Breast epithelium (tissue), 3 donors: ENCODE data around the gene SOX10.

Experiments used
- POLR2A ChIP-seq: fragments of 450-650 bp; IDR thresholded peaks from one replicate; pipeline ENCODE4 v1.6.1; 2016; ENCODE audit warnings: antibody characterized with exemption, mild to moderate bottlenecking, moderate library complexity
- POLR2AphosphoS5 ChIP-seq, 3 donors: sonication (generic); formaldehyde crosslinking; IDR thresholded peaks; one replicate each; pipeline ENCODE4 v1.6.1; 2017; ENCODE audit warnings: antibody characterized with exemption in 3 of 3
- TF ChIP-seq, protein P1 (sequence below), 3 donors: fragments of 450-650 bp; IDR thresholded peaks; one replicate each; pipeline ENCODE4 v1.5.1; 2016 to 2017; ENCODE audit warnings: antibody characterized with exemption in 3 of 3, mild to moderate bottlenecking in 3 of 3, moderate library complexity in 3 of 3

DNA sequence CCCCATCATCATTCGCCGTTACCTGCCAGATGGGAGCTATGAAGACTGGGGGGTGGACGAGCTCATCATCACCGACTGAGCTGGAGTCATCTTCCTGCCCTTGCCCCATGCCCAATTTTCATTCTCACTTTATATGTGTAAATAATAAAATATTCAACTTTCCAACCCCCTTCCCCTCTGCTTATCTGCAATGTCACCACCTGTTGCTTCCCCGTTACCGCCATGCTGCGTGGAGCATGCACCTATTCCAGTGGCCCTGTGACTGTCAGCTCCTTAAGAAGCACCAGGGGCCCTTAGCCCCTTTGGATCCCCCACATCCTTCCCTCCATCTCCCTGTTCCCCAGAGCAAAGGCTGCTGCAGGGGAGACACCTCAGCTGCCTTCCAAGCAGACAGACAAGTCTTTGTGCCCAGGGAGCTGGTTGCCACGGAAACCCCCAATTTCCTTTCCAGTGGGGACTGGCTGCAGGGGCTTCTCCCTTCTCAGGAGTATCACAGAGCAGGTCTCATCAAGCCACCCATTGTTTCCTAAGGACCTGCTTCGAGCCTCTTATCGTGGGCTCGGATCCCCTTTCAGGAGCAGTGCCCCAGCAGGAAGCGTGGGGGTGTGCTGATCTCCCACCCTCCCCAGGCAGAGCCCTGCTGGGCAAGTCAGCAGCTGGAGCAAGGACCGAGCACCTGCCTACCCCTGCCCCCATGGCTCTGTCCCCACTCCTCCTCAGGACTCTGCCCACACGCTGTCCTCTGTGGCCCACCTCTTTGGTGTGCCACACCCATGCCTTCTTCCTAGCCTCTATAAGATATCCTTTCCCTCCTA is 16.5 kb downstream of the SOX10 start:
- TF ChIP-seq POLR2A = no peak
- TF ChIP-seq POLR2AphosphoS5 (IDR thresholded peaks at IDR 0.05) = no peak
- TF ChIP-seq, protein P1, sequence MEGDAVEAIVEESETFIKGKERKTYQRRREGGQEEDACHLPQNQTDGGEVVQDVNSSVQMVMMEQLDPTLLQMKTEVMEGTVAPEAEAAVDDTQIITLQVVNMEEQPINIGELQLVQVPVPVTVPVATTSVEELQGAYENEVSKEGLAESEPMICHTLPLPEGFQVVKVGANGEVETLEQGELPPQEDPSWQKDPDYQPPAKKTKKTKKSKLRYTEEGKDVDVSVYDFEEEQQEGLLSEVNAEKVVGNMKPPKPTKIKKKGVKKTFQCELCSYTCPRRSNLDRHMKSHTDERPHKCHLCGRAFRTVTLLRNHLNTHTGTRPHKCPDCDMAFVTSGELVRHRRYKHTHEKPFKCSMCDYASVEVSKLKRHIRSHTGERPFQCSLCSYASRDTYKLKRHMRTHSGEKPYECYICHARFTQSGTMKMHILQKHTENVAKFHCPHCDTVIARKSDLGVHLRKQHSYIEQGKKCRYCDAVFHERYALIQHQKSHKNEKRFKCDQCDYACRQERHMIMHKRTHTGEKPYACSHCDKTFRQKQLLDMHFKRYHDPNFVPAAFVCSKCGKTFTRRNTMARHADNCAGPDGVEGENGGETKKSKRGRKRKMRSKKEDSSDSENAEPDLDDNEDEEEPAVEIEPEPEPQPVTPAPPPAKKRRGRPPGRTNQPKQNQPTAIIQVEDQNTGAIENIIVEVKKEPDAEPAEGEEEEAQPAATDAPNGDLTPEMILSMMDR (IDR thresholded peaks at IDR 0.05) = no peak
